ENCODE measurements around the gene ATP13A2.
"Not testable (repeated sequence)": the region's sequence is repeated elsewhere in the genome, so short reads cannot be mapped to it uniquely, and the experiment has no call there.

ATP13A2 gene

DNA sequence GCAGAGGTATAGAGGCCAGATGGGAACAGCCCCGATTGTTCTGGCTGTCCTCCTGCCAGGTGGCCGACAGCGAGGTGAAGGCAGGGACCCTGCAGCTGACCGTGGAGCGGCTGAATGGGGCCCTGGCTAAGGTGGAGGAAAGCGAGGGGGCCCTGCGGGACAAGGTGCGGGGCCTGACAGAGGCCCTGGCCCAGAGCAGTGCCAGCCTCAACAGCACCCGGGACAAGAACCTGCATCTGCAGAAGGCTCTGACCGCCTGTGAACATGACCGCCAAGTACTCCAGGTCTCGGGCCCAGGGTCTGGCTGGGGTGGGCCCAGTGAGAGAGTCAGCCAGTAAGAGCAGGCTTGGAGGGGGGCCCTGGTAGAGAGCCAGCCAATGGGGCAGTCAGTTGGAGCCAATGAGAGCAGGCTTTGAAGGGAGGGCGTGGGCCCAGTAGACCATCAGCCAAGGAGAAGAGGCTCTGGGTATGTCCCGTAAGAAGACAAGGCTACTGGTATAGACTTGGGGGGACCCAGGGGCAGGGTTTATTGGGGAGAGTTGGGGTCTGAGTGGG, 42.6 kb downstream of the ATP13A2 start:
- DNase-seq = no peak
- in situ Hi-C loops (cut with HindIII; ENCODE audit: low pct_ligation_motif_present, low pct_unique_long_range_greater_than_20kb, low sequenced_read_pairs) = no loop called here

DNA sequence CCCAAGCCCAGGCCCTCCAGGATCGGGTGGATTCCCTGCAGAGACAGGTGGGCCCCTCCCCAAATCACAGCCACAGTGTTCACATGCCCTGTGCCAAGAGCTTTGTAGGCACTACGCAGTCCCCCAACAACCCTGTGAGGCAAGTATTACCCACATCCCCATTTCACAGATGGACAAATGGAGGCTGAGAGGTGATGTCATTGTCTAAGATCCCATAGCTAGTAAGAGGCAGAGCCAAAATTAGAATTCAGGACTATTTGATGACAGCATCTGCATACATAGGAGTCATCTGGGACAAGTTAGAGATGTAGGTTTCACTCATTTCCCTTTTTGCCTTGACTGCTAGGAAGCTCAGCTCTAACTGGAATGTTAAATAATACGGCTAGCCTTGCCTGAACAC, 43.4 kb downstream of the ATP13A2 start:
- in situ Hi-C loops (cut with HindIII; ENCODE audit: low pct_ligation_motif_present, low pct_unique_long_range_greater_than_20kb, low sequenced_read_pairs) = no loop called here

DNA sequence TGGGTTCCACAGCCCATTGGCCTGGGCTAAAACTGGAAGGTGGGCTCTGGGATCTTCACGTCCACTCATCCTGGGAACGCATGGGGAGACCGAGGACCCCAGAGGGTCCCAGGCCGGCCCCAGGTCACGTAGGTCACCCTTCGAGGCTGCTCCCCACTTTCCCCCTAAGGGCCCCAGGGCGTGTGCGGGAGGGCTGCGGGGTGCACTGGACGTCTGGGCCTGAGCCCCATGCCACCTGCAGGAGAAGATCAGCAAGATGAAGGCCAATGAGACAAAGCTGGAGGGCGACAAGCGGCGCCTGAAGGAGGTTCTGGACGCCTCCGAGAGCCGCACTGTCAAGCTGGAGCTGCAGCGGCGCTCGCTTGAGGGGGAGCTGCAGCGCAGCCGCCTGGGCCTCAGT, 43.8 kb downstream of the ATP13A2 start:
- in situ Hi-C loops (cut with HindIII; ENCODE audit: low pct_ligation_motif_present, low pct_unique_long_range_greater_than_20kb, low sequenced_read_pairs) = no loop called here
- DNase-seq = no peak

More for the DNA sequence above, 43.4 kb downstream of the ATP13A2 start:
- no peak for DNase-seq

DNA sequence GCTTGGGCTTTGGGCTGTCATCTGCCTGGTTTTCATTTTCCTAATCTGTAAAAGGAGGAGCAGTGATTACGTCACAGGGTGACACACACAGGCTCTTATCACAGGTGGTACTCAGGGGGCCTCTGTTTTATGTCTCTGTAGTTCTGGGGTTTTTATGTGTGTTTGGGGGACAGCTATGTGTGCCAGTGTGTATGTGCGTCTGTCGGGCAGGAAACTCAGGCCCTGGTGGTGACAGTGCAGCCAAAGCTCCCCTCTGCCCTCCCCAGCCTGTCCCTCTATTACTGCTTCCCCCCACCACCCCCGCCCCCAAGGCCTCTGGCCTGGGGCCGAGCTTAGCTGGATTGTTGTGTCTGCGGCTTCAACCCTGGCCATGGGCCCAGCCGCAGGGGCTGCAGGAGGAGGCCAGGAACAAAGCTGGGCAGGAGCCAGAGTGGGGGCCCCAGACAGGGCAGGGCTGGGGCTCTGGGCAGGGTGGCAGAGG, 44.6 kb downstream of the ATP13A2 start:
- in situ Hi-C loops (cut with HindIII; ENCODE audit: low pct_ligation_motif_present, low pct_unique_long_range_greater_than_20kb, low sequenced_read_pairs) = no loop called here
- no peak for DNase-seq

DNA sequence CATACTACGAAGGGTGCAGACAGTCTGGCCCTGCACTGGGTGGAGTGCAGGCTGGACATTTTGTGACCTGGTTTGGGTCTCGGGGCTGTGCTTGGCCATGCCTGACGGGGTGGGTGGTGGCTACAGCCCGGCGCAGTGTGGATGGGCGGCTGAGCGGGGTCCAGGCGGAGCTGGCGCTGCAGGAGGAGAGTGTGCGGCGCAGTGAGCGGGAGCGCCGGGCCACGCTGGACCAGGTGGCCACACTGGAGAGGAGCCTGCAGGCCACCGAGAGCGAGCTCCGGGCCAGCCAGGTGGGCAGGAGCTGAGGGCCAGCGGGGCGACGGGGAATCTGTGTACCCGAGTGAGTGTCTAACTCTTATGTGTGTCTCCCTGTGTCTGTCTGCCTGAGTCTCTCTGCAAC, 45.4 kb downstream of the ATP13A2 start:
- no peak for DNase-seq
- in situ Hi-C loops (cut with HindIII; ENCODE audit: low pct_ligation_motif_present, low pct_unique_long_range_greater_than_20kb, low sequenced_read_pairs) = no loop called here

DNA sequence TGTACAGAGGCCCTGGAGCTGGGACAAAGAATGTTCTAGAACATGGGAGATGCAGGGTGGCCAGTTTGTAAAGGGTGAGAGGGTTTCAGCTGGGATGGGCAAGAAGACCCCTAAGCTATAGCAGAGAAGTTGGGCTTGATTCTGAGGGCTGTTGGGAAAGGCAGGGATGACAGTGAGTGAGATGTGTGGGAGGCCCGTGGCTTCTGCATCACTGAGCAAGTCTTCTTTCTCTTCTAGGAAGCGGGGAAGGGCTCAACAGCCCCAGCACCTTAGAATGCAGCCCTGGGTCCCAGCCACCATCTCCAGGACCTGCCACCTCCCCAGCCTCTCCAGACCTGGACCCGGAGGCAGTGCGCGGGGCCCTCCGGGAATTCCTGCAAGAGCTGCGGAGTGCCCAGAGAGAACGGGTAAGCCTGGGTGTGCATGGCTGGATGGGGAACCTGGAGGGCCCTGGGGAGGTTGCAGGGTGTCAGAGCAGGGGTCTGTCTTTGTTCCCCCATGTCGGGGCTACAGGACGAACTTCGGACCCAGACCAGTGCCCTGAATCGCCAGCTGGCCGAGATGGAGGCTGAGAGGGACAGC, 46.2 kb downstream of the ATP13A2 start:
- no peak for DNase-seq
- in situ Hi-C loops (cut with HindIII; ENCODE audit: low pct_ligation_motif_present, low pct_unique_long_range_greater_than_20kb, low sequenced_read_pairs) = no loop called here

DNA sequence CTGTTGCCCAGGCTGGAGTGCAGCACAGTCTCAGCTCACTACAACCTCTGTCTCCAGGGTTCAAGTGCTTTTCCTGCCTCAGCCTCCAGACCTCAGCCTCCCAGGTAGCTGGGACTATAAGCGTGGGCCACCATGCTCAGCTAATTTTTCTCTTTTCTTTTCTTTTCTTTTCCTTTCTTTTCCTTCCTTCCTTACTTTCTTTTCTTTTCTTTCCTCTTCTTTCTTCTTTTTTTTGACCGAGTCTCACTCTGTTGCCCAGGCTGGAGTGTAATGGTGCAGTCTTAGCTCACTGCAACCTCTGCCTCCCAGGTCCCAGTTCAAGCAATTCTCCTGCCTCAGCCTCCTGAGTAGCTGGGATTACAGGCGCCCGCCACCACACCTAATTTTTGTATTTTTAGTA, 47.6 kb downstream of the ATP13A2 start:
- in situ Hi-C loops (cut with HindIII; ENCODE audit: low pct_ligation_motif_present, low pct_unique_long_range_greater_than_20kb, low sequenced_read_pairs); DNase-seq: not testable (repeated sequence)

DNA sequence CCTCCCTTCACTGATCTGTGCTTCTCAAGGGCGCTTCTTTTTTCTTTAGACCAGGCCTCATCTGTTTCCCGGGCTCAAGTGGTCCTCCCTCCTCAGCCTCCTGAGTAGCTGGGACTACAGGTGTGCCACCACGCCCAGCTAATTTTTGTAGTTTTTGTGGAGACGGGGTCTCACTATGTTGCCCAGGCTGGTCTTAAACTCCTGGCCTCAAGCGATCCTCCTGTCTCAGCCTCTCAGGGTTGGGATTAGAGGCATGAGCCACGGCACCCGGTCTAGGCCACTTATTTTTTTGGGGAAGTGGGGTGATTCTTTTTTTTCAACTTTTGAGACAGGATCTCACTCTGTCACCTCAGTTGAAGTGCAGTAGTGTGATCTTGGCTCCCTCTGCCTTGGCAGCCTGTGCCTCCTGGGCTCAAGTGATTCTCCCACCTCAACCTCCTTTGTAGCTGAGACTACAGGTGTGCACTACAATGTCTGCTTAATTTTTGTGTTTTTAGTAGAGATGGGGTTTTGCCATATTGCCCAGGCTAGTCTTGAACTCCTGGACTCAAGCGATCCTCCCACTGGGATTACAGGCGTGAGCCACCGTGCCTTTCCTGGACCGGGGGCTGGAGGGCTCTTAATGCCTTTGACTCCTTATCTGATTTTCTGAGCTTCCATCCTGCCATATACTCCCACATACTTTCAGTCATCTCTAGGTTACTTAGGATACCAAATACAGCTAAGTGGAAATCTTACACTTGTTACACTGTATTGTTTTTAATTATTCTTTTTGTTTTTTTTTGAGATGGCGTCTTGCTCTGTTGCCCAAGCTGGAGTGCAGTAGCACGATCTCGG, 50.2 kb downstream of the ATP13A2 start:
- in situ Hi-C loops (cut with HindIII; ENCODE audit: low pct_ligation_motif_present, low pct_unique_long_range_greater_than_20kb, low sequenced_read_pairs) = no loop called here
- DNase-seq = no peak

DNA sequence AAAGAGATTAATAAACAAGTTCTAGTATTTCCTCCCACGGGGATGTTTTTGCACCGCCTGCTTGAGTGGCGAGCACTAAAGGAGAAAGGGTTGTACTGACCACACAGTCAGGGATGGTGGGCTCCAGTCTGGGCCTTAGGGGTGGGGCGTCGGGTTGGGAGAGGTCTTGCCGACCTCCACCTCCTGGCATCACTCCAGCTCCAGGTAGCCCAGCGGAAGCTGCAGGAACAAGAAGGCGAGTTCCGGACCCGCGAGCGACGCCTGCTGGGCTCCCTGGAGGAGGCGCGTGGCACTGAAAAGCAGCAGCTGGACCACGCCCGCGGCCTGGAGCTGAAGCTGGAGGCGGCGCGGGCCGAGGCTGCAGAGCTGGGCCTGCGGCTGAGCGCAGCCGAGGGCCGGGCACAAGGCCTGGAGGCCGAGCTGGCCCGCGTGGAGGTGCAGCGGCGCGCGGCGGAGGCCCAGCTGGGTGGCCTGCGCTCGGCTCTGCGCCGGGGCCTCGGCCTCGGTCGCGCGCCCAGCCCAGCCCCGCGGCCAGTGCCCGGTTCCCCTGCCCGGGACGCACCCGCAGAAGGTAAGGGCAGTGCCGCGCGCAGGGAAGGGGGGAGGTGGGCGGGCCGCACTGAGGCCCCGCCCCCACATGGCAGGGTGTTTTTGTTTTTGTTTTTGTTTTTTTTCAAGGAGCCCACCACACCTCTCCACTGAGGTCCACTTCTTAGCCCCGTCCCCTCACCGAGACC, 51.0 kb downstream of the ATP13A2 start:
- in situ Hi-C loops (cut with HindIII; ENCODE audit: low pct_ligation_motif_present, low pct_unique_long_range_greater_than_20kb, low sequenced_read_pairs) = no loop called here
- DNase-seq = peak; percentile 83

DNA sequence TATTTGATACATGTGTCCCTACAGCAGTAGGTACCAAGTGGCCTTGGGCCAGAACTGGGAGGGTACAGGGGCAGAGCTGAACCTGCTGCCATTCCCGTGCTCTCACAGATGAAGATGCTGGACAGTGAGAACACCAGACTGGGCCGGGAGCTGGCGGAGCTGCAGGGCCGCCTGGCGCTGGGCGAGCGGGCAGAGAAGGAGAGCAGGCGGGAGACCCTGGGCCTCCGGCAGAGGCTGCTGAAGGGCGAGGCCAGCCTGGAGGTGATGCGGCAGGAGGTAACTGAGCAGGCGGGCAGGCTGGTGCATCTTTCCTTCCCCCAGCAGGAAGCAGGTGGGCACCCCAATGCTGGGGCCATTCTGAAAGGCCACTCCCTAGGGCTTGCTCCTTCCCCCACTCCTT, 53.3 kb downstream of the ATP13A2 start:
- no peak for DNase-seq
- in situ Hi-C loops (cut with HindIII; ENCODE audit: low pct_ligation_motif_present, low pct_unique_long_range_greater_than_20kb, low sequenced_read_pairs) = no loop called here

DNA sequence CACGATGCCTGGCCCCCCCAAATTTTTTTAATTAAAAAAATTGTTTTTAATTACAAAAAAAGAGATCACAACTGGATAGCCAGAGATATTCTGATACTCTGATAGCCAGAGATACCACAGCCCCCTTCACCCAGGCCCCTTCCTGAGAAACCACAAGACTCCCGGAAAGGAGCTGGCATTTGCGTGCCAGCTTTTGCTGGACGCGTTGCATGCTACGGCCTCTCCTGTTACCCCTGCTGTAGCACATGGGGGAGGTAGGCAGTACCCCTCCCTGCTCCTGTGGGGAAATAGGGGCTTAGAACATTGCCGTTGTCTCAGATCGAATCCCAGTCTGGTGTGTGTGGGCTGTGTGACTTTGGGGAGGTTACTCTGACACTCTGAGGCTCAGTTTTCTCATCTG, 54.0 kb downstream of the ATP13A2 start:
- DNase-seq = no peak
- in situ Hi-C loops (cut with HindIII; ENCODE audit: low pct_ligation_motif_present, low pct_unique_long_range_greater_than_20kb, low sequenced_read_pairs) = no loop called here

DNA sequence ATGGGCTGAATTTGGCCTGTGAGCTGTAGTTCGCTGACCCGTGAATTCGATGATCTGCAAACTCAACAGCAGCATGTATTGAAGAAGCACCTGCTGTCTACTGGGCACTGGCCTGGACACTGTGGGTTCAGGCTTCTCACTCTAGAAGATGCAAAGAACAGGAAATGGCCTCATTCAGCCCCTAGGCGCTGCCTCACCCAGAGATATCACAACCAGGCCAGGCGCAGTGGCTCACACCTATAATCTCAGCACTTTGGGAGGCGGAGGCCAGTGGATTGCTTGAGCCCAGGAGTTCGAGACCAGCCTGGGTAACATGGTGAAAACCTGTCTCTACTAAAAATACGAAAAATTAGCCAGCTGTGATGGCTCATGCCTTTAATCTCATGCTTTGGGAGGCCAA, 55.0 kb downstream of the ATP13A2 start:
- in situ Hi-C loops (cut with HindIII; ENCODE audit: low pct_ligation_motif_present, low pct_unique_long_range_greater_than_20kb, low sequenced_read_pairs) = no loop called here
- no peak for DNase-seq

DNA sequence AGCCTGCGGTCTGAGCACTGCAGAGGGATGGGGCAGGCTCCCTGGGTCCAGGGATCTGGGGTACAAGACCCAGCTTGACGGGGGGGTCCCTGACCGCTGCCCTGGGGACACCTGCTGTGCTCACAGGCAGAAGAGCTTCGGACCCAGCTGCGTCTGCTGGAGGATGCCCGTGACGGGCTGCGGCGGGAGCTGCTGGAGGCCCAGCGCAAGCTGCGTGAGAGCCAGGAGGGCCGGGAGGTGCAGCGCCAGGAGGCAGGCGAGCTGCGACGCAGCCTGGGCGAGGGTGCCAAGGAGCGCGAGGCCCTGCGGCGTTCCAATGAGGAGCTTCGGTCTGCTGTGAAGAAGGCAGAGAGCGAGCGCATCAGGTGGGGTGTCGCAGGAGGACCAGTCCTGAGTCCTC, 56.5 kb downstream of the ATP13A2 start:
- DNase-seq = no peak
- in situ Hi-C loops (cut with HindIII; ENCODE audit: low pct_ligation_motif_present, low pct_unique_long_range_greater_than_20kb, low sequenced_read_pairs) = no loop called here

DNA sequence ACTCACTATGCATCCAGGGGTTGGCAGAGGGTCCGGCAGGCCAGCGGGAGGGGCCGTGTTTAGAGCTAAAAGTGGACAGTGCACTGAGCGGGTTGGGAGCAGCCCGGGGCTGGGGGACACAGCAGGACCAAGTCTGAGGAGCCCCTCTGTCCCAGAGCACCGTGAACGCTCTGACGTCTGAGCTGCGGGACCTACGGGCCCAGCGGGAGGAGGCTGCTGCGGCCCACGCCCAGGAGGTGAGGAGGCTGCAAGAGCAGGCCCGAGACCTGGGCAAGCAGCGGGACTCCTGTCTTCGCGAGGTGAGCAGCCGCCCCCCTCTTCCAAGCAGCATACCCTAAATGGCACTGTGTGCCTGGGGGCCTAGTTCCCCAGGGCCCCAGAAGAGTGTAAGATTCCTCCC, 57.1 kb downstream of the ATP13A2 start:
- in situ Hi-C loops (cut with HindIII; ENCODE audit: low pct_ligation_motif_present, low pct_unique_long_range_greater_than_20kb, low sequenced_read_pairs) = no loop called here
- no peak for DNase-seq

DNA sequence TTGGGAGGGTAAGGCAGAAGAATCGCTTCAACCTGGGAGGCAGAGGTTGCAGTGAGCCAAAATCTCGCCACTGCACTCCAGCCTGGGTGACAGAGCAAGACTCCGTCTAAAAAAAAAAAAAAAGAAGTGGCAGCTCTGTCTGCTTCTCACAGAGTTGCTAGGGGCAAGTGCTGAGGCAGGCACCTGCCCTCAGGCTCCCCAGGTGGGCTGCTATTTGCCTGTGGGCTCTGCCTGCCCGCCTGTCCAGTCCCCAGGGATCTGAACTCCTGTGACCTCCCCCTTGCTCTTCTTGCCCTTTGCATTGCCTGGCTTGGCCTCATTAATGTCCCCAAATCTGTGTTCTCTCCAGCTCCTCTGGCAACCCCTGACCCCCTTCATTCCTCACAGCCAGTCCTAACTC, 59.4 kb downstream of the ATP13A2 start:
- in situ Hi-C loops (cut with HindIII; ENCODE audit: low pct_ligation_motif_present, low pct_unique_long_range_greater_than_20kb, low sequenced_read_pairs); DNase-seq: not testable (repeated sequence)

DNA sequence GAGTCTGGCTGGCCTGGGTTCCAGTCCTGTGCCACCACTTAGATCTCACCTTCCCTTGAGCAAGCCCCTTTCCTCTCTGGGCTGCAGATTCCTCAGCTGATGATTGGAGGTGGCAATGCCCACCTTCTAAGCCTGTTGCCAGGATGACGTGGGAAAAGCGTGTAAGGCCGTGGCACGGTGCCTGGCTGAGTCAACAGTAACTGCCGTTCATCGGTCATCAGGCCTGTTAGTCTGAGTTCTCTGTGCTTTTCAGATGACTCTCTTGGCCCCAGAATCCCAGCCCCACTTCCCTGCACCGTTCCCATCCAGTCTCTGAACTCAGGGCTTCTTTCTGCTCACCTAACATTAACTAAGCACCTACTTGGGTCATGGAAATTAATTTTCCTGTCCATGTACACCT, 62.7 kb downstream of the ATP13A2 start:
- peak; percentile 87 for DNase-seq
- in situ Hi-C loops (cut with HindIII; ENCODE audit: low pct_ligation_motif_present, low pct_unique_long_range_greater_than_20kb, low sequenced_read_pairs) = not testable (repeated sequence)

DNA sequence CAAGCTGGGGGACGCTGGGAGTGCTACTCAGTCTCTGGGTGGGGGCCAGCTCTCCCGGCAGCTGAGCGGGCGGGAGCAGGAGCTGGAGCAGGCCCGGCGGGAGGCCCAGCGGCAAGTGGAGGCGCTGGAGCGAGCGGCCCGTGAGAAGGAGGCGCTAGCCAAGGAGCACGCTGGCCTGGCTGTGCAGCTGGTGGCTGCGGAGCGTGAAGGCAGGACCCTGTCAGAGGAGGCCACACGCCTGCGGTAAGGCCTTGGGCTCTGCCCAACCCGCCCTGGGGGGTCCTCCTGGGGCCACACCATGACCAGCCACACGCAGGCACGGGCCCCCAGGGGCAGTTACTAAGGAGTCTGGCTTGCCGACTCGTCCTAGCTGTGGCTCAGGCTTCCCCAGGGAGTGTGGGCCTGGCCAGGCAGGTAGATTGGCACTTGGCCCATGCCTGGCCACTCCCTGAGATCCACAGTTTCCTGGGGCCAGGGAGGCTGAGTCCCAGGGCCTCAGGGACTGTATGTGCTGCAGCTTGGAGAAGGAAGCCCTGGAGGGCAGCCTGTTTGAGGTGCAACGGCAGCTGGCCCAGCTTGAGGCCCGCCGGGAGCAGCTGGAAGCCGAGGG, 63.3 kb downstream of the ATP13A2 start:
- peak; percentile 100 for DNase-seq
- in situ Hi-C loops (cut with HindIII; ENCODE audit: low pct_ligation_motif_present, low pct_unique_long_range_greater_than_20kb, low sequenced_read_pairs) = not testable (repeated sequence)

DNA sequence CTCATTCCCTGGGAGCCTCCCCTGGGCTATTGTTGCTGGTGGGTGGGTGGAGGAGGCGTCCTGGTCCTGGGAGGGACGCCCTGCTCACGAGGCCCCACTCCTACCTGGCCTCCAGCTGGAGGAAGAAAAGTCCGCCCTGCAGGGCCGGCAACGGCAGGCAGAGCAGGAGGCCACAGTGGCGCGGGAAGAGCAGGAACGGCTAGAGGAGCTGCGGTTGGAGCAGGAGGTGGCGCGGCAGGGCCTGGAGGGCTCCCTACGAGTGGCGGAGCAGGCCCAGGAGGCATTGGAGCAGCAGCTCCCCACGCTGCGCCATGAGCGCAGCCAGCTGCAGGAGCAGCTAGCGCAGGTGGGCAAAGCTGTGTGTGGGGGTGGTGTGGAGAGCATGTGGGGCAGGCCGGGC, 65.1 kb downstream of the ATP13A2 start:
- in situ Hi-C loops (cut with HindIII; ENCODE audit: low pct_ligation_motif_present, low pct_unique_long_range_greater_than_20kb, low sequenced_read_pairs) = no loop called here
- DNase-seq = no peak

DNA sequence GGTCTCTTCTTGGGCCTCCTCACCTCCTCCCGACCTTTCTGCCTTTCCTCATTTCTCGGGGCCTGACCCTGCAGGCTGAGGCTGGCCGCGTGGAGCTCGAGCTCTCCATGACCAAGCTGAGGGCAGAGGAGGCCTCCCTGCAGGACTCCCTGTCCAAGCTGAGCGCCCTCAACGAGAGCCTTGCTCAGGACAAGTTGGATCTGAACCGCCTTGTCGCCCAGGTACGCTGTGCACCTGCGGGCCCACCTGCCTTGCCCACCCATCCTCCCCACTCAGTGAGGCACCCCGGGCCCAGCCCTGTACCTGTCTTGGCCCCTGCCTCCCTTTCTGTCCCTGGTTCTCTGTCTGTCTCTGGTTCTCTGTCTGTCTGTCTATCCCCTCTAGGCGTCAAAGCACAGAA, 65.5 kb downstream of the ATP13A2 start:
- DNase-seq; in situ Hi-C loops (cut with HindIII; ENCODE audit: low pct_ligation_motif_present, low pct_unique_long_range_greater_than_20kb, low sequenced_read_pairs): not testable (repeated sequence)

Data from ACHN (cell line).